ENCODE results near the gene VAX1. TPM values are rescaled to one million over a fixed set of nuclear protein-coding genes. Genes with fewer than 3 reads are reported as not detected.

VAX1 gene
- total and polyA plus RNA-seq, 2 experiments from 2014 or later: not detected

DNA sequence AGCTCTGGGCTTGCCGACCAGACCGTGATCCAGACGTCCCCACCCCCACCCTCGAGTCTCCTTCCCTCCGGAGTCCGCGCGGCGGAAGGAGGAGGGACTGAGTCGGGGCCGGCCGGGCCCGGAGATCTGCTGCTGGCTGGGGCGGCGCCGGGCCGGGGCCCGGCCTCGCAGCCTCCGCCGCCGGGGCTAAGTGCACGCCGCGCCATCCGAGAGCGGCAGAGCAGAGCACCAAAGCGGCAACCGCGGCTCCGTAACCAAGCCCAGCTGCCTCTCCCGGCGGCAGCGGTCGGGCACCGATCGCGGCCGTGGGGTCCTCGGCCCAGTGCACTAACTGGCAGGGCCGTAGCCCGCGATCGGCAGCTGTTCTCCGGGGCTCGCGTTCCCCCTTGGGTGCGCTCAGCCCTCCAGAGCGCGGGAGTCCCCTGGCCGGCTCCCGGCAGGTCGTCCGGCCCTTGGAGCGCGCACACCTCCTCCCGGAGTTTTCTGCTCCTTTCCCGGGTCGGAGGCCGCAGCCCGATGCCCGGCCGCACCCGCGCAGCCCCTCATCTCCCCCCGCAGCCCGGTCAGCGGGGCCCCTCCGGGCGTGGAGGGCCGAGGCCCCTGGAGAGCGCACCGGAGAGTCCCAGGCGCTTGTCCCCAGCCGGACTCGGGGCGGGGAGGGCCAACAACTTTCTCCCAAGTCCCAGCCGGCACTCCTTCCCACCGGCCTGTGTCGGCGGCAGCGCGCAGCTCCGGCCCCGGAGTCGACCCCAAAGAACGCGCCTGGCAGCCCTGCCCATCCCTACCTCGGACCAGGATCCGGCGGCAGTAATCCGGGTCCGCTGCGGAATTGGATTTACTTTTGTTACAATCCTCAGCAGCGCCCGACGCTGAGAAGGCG, 799 bp downstream of the VAX1 start:
- Histone ChIP-seq H3K9ac (no peak overlapping the region), H3K36me3 (ENCODE audit: low read depth) (no peaks in the 10 kb centered on the region), H3K9me2 (ENCODE audit: insufficient read depth) (no peaks in the 10 kb centered on the region), H3F3A (ENCODE audit: insufficient read depth) (no peaks in the 10 kb centered on the region), H4K20me1 (ENCODE audit: insufficient read depth) (no peaks in the 10 kb centered on the region), H3K9me3 (ENCODE audit: low read depth) (no peaks in the 10 kb centered on the region), H3K27me3 (replicated peaks; ENCODE audit: insufficient read depth) (peaks cover 86% of the 10 kb centered on the region), H3K27ac (no peak overlapping the region), H3K4me1 (ENCODE audit: insufficient read depth) (no peaks in the 10 kb centered on the region; the same call in 1 of the 2 replicates), H3K79me2 (ENCODE audit: insufficient read depth) (no peaks in the 10 kb centered on the region), H3K4me2 (ENCODE audit: unreplicated experiment) (peak overlapping the region; percentile 53), H3K4me3 (peak overlapping the region; percentile 53), H2AFZ (peak overlapping the region; percentile 55)
- peak; percentile 51 for DNase-seq
- in situ Hi-C loops (cut with MboI): no loop called here
- 2 to 3% methylated on average over 66 to 69 of the region's 98 CpGs for WGBS, 2 experiments (ENCODE audit: low coverage in 1 of 2, low lambda C conversion rate in 2 of 2, missing lambda C conversion rate in 2 of 2)
- TF ChIP-seq EZH2 (IDR thresholded peaks at IDR 0.05; ENCODE audit: insufficient read depth, poor library complexity, severe bottlenecking) (no peak), EZH2phosphoT487 (IDR thresholded peaks at IDR 0.05; ENCODE audit: insufficient read depth, low read depth) (0 out of 2 replicates have a peak, but pooled peaks have one; percentile 33)

DNA sequence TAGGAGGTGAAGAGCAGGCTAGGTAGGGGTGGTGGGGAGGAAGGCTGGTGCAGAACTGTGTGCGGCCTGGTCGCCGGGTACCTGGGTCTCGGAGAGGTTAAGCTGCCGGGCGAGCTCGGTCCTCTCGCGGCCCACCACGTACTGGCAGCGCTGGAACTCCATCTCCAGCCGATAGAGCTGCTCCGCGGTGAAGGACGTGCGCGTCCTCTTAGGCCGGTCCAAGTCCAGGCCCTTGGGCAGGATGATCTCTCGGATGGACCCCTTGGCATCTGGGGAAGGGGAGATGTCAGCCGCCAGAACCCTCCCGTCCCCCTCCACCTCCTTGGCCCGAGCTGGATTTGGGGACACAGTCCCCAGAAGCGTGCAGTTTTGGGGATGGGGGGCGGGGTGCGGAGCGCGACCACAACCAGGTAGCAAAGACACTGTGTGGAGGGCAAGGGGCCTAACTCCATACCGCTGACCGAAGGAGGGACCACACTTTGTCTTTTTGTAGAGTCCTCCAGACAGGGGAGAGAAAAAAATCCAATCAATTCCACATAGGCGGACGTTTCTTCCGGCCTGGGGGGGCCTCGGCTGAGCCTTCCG, 1.6 kb downstream of the VAX1 start:
- in situ Hi-C loops (cut with MboI): no loop called here

DNA sequence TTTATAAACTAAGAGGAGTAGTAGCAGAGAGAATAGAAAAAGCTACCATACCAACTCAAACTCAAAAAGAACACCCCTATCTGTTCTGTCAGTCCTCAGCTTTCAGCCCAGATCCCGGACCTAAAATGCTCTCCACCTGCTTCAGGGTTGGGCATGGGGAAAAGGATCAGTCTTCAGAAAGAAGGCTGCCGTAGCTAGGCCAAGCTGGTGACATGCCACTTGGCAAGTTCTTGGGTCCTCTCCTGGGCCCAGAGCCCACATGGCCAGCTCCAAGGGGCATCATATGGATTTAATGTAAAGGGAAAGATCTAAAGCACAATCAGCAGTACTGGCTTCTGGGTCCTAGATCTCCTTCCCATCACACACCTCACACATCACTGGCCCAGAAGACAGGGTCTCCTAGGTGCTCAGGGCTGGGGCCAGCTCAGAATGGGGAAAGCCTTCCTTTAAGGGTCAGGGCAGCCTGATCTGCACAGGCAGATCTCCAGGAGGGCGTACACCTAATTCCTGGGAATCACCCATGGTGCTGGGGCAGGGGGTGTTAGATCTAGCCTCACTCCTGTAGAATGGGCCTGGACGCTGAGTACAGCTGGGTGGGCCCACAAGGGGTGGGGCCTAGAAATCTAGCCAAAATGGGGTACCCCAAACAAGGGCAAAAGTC, 2.5 kb downstream of the VAX1 start:
- no peak overlapping the region for H3K4me3 ChIP-seq
- H3K27ac ChIP-seq: no peak overlapping the region
- no peaks in the 10 kb centered on the region for H3F3A ChIP-seq (ENCODE audit: insufficient read depth)
- no peak for DNase-seq
- H3K4me2 ChIP-seq (ENCODE audit: unreplicated experiment): no peak overlapping the region
- no peak overlapping the region for H3K9ac ChIP-seq
- WGBS, 2 experiments (ENCODE audit: low coverage in 1 of 2, low lambda C conversion rate in 2 of 2, missing lambda C conversion rate in 2 of 2): 73 to 87% methylated on average over 4 of the region's 4 CpGs
- H3K9me2 ChIP-seq (ENCODE audit: insufficient read depth): no peaks in the 10 kb centered on the region
- in situ Hi-C loops (cut with MboI): no loop called here
- no peak for TF ChIP-seq EZH2 (IDR thresholded peaks at IDR 0.05; ENCODE audit: insufficient read depth, poor library complexity, severe bottlenecking)
- TF ChIP-seq EZH2phosphoT487 (IDR thresholded peaks at IDR 0.05; ENCODE audit: insufficient read depth, low read depth): no peak
- no peaks in the 10 kb centered on the region for H3K79me2 ChIP-seq (ENCODE audit: insufficient read depth)
- no peaks in the 10 kb centered on the region for H3K9me3 ChIP-seq (ENCODE audit: low read depth)
- no peak overlapping the region for H2AFZ ChIP-seq
- H3K36me3 ChIP-seq (ENCODE audit: low read depth): no peaks in the 10 kb centered on the region
- H3K27me3 ChIP-seq (replicated peaks; ENCODE audit: insufficient read depth): peaks cover 88% of the 10 kb centered on the region
- no peaks in the 10 kb centered on the region for H4K20me1 ChIP-seq (ENCODE audit: insufficient read depth)
- no peaks in the 10 kb centered on the region; the same call in 1 of the 2 replicates for H3K4me1 ChIP-seq (ENCODE audit: insufficient read depth)

More for the DNA sequence above, 1.6 kb downstream of the VAX1 start:
- Histone ChIP-seq H3K36me3 (ENCODE audit: low read depth) (no peaks in the 10 kb centered on the region), H3K9me2 (ENCODE audit: insufficient read depth) (no peaks in the 10 kb centered on the region), H3K9me3 (ENCODE audit: low read depth) (no peaks in the 10 kb centered on the region), H3K27ac (no peak overlapping the region), H2AFZ (peak overlapping the region; percentile 55; the same call in 1 of the 2 replicates), H3K79me2 (ENCODE audit: insufficient read depth) (no peaks in the 10 kb centered on the region), H3F3A (ENCODE audit: insufficient read depth) (no peaks in the 10 kb centered on the region), H3K9ac (no peak overlapping the region), H4K20me1 (ENCODE audit: insufficient read depth) (no peaks in the 10 kb centered on the region), H3K27me3 (replicated peaks; ENCODE audit: insufficient read depth) (peaks cover 86% of the 10 kb centered on the region), H3K4me1 (ENCODE audit: insufficient read depth) (no peaks in the 10 kb centered on the region; the same call in 1 of the 2 replicates), H3K4me3 (peak overlapping the region; percentile 53), H3K4me2 (ENCODE audit: unreplicated experiment) (peak overlapping the region; percentile 53)
- 56 to 59% methylated on average over 27 to 34 of the region's 34 CpGs for WGBS, 2 experiments (ENCODE audit: low coverage in 1 of 2, low lambda C conversion rate in 2 of 2, missing lambda C conversion rate in 2 of 2)
- TF ChIP-seq EZH2 (IDR thresholded peaks at IDR 0.05; ENCODE audit: insufficient read depth, poor library complexity, severe bottlenecking) (no peak), EZH2phosphoT487 (IDR thresholded peaks at IDR 0.05; ENCODE audit: insufficient read depth, low read depth) (no peak)
- DNase-seq: no peak

DNA sequence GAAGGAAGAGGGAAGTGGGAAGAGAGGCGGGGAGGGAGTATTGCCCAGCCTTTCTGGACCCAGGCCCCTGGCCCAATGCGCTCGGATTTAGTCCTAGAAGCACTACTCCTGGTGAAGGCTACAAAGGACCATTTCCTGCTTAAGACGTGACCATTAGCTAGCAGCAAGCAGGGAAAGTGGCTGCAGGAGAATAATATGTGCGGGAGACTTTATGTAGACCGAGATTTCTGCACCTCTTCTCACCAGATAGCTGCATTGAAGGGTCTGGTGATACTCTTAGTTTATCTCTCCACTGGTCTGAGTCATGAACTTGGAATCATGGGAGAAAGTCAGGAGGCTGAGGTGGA, 3.1 kb downstream of the VAX1 start:
- Histone ChIP-seq H3K9me2 (ENCODE audit: insufficient read depth) (no peaks in the 10 kb centered on the region), H3K79me2 (ENCODE audit: insufficient read depth) (no peaks in the 10 kb centered on the region), H3K36me3 (ENCODE audit: low read depth) (no peaks in the 10 kb centered on the region), H3K4me2 (ENCODE audit: unreplicated experiment) (no peak overlapping the region), H2AFZ (no peak overlapping the region), H3K4me3 (no peak overlapping the region), H3K4me1 (ENCODE audit: insufficient read depth) (no peaks in the 10 kb centered on the region; the same call in 1 of the 2 replicates), H3K27ac (no peak overlapping the region), H3F3A (ENCODE audit: insufficient read depth) (no peaks in the 10 kb centered on the region), H3K27me3 (replicated peaks; ENCODE audit: insufficient read depth) (peaks cover 86% of the 10 kb centered on the region), H3K9me3 (ENCODE audit: low read depth) (no peaks in the 10 kb centered on the region), H4K20me1 (ENCODE audit: insufficient read depth) (no peaks in the 10 kb centered on the region), H3K9ac (no peak overlapping the region)
- 84 to 92% methylated on average over 6 of the region's 6 CpGs for WGBS, 2 experiments (ENCODE audit: low coverage in 1 of 2, low lambda C conversion rate in 2 of 2, missing lambda C conversion rate in 2 of 2)
- in situ Hi-C loops (cut with MboI): no loop called here
- no peak for DNase-seq
- TF ChIP-seq EZH2 (IDR thresholded peaks at IDR 0.05; ENCODE audit: insufficient read depth, poor library complexity, severe bottlenecking) (no peak), EZH2phosphoT487 (IDR thresholded peaks at IDR 0.05; ENCODE audit: insufficient read depth, low read depth) (no peak)

Data from GM23248 (cell line).